NCI-H1092 (cell line): ENCODE data around the gene OPA1.

Experiments
- DNase-seq: peaks from one replicate; lab custom pipeline; 2025; lab: John Stamatoyannopoulos, UW

Gene OPA1

GRCh38 chr3:193648542-193649076 lies 55.6 kb downstream of the OPA1 start:
- DNase-seq: no peak

GRCh38 chr3:193650585-193650984 lies 57.6 kb downstream of the OPA1 start:
- DNase-seq: no peak

GRCh38 chr3:193655831-193656433 lies 62.9 kb downstream of the OPA1 start:
- DNase-seq: no peak

GRCh38 chr3:193656445-193656844 lies 63.4 kb downstream of the OPA1 start:
- no peak for DNase-seq

GRCh38 chr3:193656878-193657282 lies 63.9 kb downstream of the OPA1 start:
- no peak for DNase-seq

- no peak for DNase-seq
Observed at GRCh38 chr3:193660171-193660570, 67.2 kb downstream of the OPA1 start.

- DNase-seq: no peak
Observed at GRCh38 chr3:193660698-193661411, 67.8 kb downstream of the OPA1 start.

GRCh38 chr3:193662757-193663322 lies 69.8 kb downstream of the OPA1 start:
- no peak for DNase-seq

GRCh38 chr3:193665370-193665989 lies 72.5 kb downstream of the OPA1 start:
- peak; percentile 12 for DNase-seq

- DNase-seq: no peak
Observed at GRCh38 chr3:193673845-193674244, 80.8 kb downstream of the OPA1 start.

- no peak for DNase-seq
Observed at GRCh38 chr3:193674714-193675113, 81.7 kb downstream of the OPA1 start.

GRCh38 chr3:193677734-193678133 lies 84.7 kb downstream of the OPA1 start:
- DNase-seq: no peak

DNA sequence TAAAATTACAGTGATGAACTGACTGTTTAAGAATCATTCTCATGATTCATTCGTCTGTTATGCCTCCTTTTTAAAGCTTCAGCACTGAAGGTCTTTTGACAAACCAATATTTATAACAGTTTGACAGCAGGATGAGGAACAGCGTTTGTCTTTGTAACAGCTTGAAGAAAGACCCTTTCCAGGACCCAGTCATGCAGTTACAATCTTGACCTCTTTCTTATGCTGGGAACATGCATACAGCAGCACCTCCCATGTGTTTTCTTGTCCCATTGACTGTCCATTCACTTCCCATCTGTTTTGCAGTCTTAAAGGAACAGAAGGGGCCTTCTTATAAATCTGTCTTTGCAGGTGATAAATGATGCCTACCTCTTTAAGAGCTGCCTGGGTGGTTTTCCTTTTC lies 87.2 kb downstream of the OPA1 start:
- no peak for DNase-seq

- DNase-seq: no peak
Observed at GRCh38 chr3:193681631-193682030, 88.6 kb downstream of the OPA1 start.

GRCh38 chr3:193686665-193687483 lies 93.9 kb downstream of the OPA1 start:
- no peak for DNase-seq

DNA sequence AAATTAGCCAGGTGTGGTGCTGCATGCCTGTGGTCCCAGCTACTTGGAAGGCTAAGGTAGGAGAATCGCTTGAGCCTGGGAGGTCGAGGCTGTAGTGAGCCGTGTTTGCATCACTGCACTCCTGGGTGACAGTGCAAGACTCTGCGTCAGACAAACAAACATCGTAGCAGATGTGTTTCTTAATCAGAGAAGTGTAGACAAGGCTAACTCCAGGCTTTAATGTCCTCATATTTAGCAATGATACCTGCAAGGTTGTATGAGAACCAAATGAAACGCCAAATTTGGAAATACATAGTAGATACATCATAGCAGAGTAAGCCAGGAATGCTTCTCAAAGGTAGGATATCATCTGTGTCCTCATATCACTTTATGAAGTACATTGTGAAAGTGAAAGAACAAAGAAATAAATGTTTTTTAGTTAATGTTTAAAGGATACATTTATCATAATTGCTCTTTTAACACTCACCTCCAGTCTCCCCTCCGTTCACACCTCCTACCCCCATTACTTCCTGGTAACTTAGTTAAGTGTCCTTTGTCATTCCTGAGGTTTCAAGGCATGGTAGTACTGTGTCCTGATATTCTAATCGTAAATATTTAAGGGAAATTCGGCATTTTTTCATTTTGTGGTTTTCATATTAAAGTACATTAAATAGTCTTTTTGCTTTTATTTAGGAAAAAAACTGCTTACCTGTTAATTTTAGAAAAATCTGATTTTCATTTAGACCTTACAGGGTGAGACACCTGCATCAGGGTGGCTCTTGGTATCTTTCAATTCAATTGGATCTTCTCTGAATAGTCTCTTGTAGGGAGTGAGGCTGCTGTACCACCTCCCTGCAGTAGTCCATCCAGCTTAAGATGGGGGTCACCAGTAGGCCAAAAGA lies 96.1 kb downstream of the OPA1 start:
- no peak for DNase-seq

GRCh38 chr3:193693774-193694173 lies 100.8 kb downstream of the OPA1 start:
- no peak for DNase-seq

DNA sequence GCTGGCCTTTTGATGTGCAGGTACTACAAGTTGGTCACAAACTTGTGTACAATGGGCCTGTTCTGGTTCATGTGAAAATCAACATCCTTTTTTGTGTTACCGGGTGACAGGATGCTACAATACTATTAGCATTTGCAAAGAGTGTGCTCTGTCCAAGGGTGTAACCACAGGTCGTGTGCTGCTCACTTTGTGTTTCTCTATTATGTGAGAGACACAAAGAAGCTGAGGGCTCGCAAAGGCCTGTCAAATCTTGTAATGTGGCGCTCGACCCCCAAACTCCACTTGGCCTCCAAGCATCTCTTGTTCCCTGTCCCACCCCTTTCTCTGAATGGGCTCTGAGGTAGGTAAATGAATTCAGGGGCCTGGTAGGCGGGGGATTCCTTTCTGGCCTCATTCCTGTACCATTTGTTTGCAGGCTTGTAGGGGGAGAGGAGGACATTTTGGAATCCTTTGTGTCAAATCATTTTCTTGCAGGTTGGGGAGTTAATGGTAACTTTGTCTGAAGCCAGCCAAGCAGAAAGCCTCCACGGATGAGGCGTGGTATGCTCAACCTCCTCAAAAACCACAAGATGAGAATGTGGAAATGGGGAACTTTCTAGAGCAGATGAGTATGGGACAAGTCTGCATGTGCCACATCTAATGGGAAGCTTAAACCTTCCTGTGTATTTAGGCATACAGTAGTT lies 109.1 kb downstream of the OPA1 start:
- DNase-seq: no peak

DNA sequence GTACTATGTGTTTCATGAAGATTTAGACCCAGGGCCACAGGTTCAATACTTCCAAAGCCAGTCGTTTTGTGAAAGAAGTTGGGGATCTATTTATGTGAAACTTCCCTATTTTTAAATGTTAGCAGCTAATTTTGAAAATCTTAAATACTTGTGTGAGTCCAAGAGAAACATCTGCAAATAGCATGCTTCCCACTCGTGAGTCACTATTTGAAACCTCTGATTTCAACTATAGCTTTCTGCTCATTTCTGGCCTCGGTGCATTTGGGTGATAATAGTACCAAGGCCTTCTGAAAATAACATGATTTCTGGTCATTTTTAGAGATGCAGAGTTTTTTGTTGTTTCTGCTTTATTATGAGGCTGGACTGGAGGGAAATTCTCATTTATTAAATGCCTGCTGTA lies 110.0 kb downstream of the OPA1 start:
- DNase-seq: no peak

- no peak for DNase-seq
Observed at GRCh38 chr3:193704431-193704830, 111.4 kb downstream of the OPA1 start.
